Muscle of leg (tissue), 11 donors: ENCODE measurements around the gene PLEK. TPM values are rescaled to one million over a fixed set of nuclear protein-coding genes. Genes with fewer than 3 reads are reported as not detected.

Source experiments
- DNase-seq: peaks from one replicate; pipeline ENCODE4 v3.0.0; 2013
- H3K27ac ChIP-seq: one replicate; pipeline ENCODE4 v1.5.1; 2013; ENCODE audit warnings: mild to moderate bottlenecking, low read length, control low read depth
- H3K27me3 ChIP-seq: one replicate; pipeline ENCODE4 v1.6.1; 2013; ENCODE audit warnings: low read length; ENCODE audit not compliant: control insufficient read depth, insufficient read depth
- H3K36me3 ChIP-seq: one replicate; pipeline ENCODE4 v1.6.1; 2013; ENCODE audit warnings: low read length; ENCODE audit not compliant: control insufficient read depth, insufficient read depth
- H3K4me1 ChIP-seq: one replicate; pipeline ENCODE4 v1.6.1; 2013; ENCODE audit warnings: low read length; ENCODE audit not compliant: control insufficient read depth, insufficient read depth
- H3K4me3 ChIP-seq: one replicate; pipeline ENCODE4 v1.5.1; 2013; ENCODE audit warnings: low read length, control low read depth
- H3K9me3 ChIP-seq: replicated peaks from 2 replicates; pipeline ENCODE4 v1.6.1; 2013; ENCODE audit warnings: low read depth, low read length; ENCODE audit not compliant: control insufficient read depth
- WGBS: methylation state at CpG from one replicate; pipeline ENCODE4 v1.1.5; 2013; ENCODE audit warnings: missing lambda C conversion rate; ENCODE audit not compliant: insufficient coverage; 5-methylcytosine and 5-hydroxymethylcytosine counted together
- polyA plus RNA-seq, 8 donors: library from polyadenylated mRNA; unstranded; fragments of 120-200 nt; gene quantifications; one replicate each; pipeline versions ENCODE4 v1.2.1 to v1.2.3, GENCODE V29; 2013; ENCODE audit warnings: inconsistent platforms in 1 of 8, low replicate concordance in 1 of 8; ENCODE audit not compliant: insufficient read length in 8 of 8, insufficient read depth in 1 of 8
- total RNA-seq: library from RNA; stranded (reverse); fragments of 120-200 nt; gene quantifications from one replicate; pipeline ENCODE4 v1.2.4, GENCODE V29; 2013

The PLEK gene
- total and polyA plus RNA-seq, 9 donors, result 4.4 to 7.6 (median 5.4) TPM

DNA sequence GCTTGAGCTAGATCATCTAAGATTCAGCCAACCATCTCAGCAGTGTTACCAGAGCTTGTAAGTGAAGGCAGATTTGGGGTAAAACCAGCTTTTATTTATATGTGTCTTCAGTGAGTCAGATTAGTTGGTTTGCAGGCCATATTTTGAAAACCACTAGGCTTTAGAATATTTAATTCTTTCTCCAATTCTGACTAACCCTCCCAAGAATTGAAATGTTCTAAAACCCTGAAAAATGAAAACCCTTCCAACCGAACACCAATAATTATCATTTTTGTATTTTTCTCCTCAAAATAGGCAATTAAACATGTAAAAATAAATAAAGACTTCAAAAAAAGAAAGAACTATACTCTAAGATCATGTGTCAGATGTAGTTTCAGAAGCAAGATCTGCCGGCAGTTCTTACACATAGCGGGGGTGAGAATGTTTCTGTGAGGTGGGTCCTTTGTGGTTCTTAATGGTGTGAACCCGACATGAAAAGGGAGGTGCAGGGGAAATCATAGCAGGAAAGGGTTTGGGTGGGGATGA, 14.2 kb downstream of the PLEK start:
- H3K36me3 ChIP-seq, result no peaks in the 10 kb centered on the region
- no peaks in the 10 kb centered on the region for H3K9me3 ChIP-seq
- 84% methylated on average over 3 of the region's 4 CpGs for WGBS
- no peaks in the 10 kb centered on the region for H3K27me3 ChIP-seq
- H3K27ac ChIP-seq, result no peak overlapping the region
- H3K4me1 ChIP-seq, result no peaks in the 10 kb centered on the region
- no peak overlapping the region for H3K4me3 ChIP-seq
- no peak for DNase-seq

DNA sequence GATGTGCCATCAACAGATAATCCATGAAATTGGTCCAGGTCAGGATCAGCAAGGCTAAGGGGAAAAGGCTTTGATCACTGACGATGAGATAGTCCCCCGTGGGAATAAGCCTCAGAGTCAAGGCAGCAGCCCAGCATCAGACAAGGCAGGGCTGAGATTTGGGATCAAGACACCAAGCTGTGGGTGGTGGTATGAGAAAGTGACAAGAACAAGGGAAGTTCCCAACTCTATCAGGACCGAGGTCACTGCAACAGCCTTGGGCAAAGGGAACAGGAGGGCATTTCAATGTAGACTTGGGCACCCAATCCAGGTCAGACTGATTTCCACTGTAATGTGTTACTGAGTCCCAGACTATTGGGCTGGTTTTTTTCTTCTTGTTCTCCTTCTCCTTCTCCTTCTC, 18.7 kb downstream of the PLEK start:
- Histone ChIP-seq H3K27ac (no peak overlapping the region), H3K4me1 (no peaks in the 10 kb centered on the region), H3K27me3 (peaks cover under 1% of the 10 kb centered on the region), H3K9me3 (no peaks in the 10 kb centered on the region), H3K4me3 (no peak overlapping the region), H3K36me3 (no peaks in the 10 kb centered on the region)
- WGBS, result 72% methylated on average over 3 of the region's 3 CpGs
- DNase-seq, result no peak

DNA sequence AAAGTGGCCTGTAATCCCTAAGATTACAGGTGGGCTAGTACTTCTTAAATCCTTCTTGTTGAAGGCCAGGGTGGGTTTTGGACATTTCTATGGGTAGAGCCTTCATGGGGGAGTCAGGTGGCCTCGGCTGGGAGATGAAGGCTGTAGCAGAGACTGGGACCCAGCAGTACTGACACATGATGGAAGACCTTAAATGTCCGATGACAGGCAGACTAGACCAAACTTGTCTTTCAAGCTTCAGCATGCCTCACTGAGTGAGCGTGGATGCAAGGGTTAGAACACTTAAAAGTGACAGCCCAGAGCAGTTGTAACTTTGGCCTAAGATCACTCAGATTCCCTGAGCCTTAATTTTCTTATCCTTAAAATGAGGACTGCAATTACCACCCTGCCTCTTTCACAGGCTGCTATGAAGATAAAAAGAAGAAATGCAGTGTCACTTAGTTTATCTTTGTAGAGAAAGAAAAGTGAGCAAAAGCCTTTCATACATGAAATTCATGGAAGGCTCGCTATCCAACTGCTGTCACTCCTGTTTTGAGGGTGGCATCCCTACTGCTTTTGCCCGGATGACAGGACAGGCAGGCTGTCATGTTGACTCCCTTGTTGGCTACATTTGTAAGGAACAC, 19.5 kb downstream of the PLEK start:
- Histone ChIP-seq H3K27me3 (peaks cover 4% of the 10 kb centered on the region), H3K4me3 (no peak overlapping the region), H3K36me3 (no peaks in the 10 kb centered on the region), H3K4me1 (no peaks in the 10 kb centered on the region), H3K9me3 (no peaks in the 10 kb centered on the region), H3K27ac (no peak overlapping the region)
- DNase-seq, result no peak
- 58% methylated on average over 3 of the region's 5 CpGs for WGBS

DNA sequence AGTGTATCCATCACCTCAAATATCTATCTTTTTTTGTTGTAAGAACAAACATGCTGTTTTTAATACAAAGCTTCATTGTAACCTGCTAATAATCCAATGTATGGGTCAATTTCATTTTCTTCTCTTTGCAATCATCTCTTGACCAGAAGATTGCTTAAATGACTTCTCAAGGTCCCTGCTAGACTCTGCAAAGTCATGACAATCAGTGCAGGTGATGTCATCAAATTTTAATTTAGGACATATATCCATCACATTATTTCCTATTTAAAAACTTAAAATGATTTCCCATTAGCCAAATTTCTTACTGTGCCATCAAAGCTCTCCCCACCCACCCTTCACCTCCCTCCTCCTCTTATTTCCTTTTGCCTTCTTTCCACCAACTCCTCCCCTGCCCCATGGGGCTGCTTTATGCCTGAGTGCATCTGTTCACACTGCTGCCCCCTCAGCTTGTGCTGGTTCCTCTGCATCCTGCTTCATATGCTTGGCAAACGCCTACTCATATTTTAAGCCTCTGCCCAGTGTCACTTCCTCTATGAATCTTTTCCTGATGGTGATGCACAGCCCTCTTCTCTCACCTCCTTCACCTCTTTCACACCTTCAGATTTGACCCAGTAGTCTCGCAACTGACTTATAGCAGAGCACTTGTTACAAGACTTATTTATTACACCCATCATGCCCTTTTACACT, 20.3 kb downstream of the PLEK start:
- 8% methylated on average over 2 of the region's 2 CpGs for WGBS
- no peak for DNase-seq
- Histone ChIP-seq H3K4me1 (no peaks in the 10 kb centered on the region), H3K27me3 (peaks cover 4% of the 10 kb centered on the region), H3K27ac (no peak overlapping the region), H3K9me3 (no peaks in the 10 kb centered on the region), H3K36me3 (no peaks in the 10 kb centered on the region), H3K4me3 (no peak overlapping the region)

DNA sequence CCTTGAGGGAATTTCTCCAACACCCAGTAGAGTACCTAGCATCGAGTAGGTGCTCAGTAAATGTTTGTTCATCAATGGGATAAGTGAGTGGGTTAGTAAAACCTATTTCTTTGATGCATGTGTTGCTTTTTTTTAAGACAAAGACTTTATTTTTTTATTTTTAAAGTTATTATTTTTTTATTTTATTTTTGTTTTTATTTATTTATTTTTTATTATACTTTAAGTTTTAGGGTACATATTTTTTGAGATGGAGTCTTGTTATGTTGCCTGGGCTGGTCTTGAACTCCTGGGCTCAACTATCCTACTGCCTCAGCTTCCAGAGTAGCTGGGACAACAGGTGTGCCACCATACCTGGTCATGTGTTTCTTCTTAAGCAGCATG, 20.8 kb downstream of the PLEK start:
- WGBS, result no CpG with 5 or more reads among the region's 1 CpG
- Histone ChIP-seq H3K9me3 (no peaks in the 10 kb centered on the region), H3K4me3 (no peak overlapping the region), H3K4me1 (no peaks in the 10 kb centered on the region), H3K27ac (no peak overlapping the region), H3K27me3 (peaks cover 4% of the 10 kb centered on the region), H3K36me3 (no peaks in the 10 kb centered on the region)
- DNase-seq, result no peak

DNA sequence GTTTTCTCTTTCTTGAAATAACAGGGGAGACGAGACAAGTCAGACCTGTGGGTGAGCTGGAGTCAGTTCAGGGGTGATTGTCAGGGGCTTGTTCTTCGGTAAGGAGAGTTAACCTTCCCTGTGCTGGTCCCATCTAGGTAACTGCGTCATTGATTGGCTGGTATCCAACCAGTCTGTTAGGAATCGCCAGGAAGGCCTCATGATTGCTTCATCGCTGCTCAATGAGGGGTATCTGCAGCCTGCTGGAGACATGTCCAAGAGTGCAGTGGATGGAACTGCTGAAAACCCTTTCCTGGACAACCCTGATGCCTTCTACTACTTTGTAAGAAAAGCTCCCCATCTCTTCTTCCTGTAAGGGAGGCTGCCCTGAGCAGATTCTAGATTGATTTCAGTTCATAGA, 21.3 kb downstream of the PLEK start:
- no peak overlapping the region for H3K4me3 ChIP-seq
- no peaks in the 10 kb centered on the region for H3K4me1 ChIP-seq
- 82% methylated on average over 4 of the region's 5 CpGs for WGBS
- H3K36me3 ChIP-seq, result no peaks in the 10 kb centered on the region
- H3K9me3 ChIP-seq, result no peaks in the 10 kb centered on the region
- H3K27me3 ChIP-seq, result peaks cover 4% of the 10 kb centered on the region
- DNase-seq, result no peak
- H3K27ac ChIP-seq, result no peak overlapping the region

DNA sequence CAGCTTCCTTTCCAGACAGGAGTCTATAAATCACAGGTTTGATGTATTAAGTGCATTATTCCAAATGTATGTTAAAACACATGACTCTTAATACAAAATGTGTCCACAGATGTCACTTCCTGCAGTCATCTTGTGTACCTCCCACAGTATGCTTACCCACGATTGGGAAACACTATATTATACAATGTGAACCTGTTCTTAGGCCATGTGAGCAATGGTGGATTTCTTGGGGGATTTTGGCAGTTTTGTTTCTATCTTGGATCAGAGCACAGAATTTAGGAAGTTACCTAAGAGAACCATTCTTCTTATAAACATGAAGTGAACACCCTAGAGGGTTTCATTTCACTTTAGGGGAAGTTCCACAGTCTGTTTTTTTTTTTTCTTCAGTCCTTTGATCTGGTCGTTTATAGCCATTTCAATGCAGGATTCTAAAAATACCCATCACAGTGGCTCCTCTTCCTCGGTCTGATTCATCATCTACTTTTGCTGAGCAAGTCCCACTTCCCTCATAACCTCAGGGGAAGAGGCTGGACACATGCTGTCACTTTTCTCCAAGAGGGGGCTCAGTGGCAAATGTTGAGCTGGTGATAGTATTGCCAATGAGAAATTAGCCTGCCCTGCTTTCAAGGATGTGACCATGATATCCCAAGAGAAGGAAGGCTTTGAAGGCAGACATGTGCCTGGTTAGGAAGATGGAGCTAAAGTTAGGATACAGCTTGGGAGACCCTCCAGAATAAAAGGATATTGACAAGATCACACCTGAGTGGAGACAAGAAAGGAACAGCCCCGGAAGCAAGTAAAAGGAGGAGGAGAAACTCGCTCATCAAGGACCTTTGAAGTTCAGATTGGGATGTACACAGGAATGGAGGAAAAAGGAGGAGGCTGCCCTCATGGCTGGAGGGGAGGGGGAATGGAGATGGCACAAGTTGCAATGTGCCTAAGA, 22.6 kb downstream of the PLEK start:
- no peak for DNase-seq
- no peaks in the 10 kb centered on the region for H3K9me3 ChIP-seq
- peaks cover 4% of the 10 kb centered on the region for H3K27me3 ChIP-seq
- no peaks in the 10 kb centered on the region for H3K36me3 ChIP-seq
- H3K4me1 ChIP-seq, result no peaks in the 10 kb centered on the region
- 49% methylated on average over 2 of the region's 5 CpGs for WGBS
- no peak overlapping the region for H3K27ac ChIP-seq
- no peak overlapping the region for H3K4me3 ChIP-seq

DNA sequence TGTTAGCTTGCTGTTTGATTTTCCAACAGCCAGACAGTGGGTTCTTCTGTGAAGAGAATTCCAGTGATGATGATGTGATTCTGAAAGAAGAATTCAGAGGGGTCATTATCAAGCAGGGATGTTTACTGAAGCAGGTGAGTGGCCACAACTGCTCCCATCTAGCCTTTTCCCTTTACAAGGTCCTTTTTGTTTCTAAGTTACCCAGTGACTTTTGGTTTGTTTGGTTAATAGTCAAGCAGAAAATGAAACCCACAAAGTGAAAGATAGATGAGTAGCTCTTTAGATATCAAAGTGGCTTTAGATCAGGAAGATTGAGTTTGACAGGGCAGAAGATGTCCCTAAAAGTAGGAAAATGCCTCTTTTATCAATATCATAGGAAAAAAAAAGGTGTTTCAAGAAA, 23.3 kb downstream of the PLEK start:
- Histone ChIP-seq H3K27me3 (peaks cover 4% of the 10 kb centered on the region), H3K27ac (no peak overlapping the region), H3K9me3 (no peaks in the 10 kb centered on the region), H3K4me3 (no peak overlapping the region), H3K4me1 (no peaks in the 10 kb centered on the region), H3K36me3 (no peaks in the 10 kb centered on the region)
- DNase-seq, result no peak

DNA sequence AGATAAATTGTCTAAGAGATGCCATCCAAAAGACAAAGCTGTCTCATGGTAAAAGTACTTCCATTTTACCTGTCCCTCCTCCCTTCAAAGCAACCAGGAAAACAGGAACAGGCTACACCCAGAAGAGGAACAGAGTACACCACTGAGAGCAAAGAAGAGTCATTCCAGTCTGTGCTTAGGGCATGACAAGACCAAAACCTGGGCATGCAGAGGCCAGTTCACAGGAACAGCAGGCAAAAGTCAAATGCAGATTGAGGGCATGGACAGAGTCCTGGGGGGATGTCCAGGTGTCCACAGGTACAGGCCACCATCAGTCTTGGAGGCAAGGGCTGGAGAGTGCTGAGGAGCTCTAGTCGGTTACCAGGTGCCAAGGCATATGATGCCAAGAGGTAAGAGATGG, 23.7 kb downstream of the PLEK start:
- 70% methylated on average over 1 of the region's 1 CpG for WGBS
- Histone ChIP-seq H3K4me3 (no peak overlapping the region), H3K27ac (no peak overlapping the region), H3K9me3 (no peaks in the 10 kb centered on the region), H3K36me3 (no peaks in the 10 kb centered on the region), H3K4me1 (no peaks in the 10 kb centered on the region), H3K27me3 (peaks cover 4% of the 10 kb centered on the region)
- DNase-seq, result no peak

DNA sequence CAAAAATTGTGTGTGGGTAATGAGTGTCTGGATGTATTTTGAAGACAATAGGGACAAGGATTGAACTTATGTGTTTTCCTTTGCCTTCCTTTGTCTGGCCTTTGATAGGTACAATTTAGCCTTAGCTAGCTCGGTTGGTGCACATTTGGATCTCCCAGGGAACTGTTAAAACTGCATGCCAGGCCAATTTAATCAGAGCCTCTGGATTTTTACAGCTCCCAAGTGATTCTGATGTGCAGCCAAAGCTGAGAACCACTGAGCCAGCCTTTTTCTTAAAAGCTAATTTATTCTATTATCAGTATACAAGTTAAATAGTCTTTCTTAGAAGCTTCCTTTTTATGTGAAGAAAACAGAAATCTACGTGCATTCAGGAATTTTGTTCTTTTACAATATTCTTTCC, 25.0 kb downstream of the PLEK start:
- Histone ChIP-seq H3K36me3 (no peaks in the 10 kb centered on the region), H3K9me3 (no peaks in the 10 kb centered on the region), H3K4me1 (no peaks in the 10 kb centered on the region), H3K27me3 (peaks cover 4% of the 10 kb centered on the region), H3K27ac (no peak overlapping the region), H3K4me3 (no peak overlapping the region)
- WGBS, result 10% methylated on average over 1 of the region's 2 CpGs
- no peak for DNase-seq
